ENCODE measurements around the gene MARCKSL1.

Gene MARCKSL1

DNA sequence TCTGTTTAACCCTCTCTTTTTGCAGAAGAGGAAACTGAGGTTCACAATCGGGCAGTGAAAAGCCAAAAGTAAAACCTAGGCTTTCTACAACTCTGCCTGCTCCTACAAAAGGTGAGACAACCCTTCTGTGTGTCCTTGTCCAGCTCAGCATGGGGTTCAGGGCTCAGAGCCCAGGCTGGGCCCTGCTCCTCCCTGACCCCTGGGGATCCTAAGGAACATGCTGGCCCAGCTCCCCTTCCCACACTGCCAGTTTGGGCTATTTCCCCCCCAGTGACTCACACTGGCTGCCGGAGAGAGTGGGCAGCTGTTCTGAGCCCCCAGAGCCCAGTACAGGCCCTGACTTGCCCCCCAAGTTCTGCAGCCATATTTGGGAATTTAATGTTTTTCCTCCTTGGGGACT lies 17.4 kb upstream of the MARCKSL1 start:
- in situ Hi-C loops (cut with MboI; ENCODE audit: low sequenced_read_pairs), result no loop called here

DNA sequence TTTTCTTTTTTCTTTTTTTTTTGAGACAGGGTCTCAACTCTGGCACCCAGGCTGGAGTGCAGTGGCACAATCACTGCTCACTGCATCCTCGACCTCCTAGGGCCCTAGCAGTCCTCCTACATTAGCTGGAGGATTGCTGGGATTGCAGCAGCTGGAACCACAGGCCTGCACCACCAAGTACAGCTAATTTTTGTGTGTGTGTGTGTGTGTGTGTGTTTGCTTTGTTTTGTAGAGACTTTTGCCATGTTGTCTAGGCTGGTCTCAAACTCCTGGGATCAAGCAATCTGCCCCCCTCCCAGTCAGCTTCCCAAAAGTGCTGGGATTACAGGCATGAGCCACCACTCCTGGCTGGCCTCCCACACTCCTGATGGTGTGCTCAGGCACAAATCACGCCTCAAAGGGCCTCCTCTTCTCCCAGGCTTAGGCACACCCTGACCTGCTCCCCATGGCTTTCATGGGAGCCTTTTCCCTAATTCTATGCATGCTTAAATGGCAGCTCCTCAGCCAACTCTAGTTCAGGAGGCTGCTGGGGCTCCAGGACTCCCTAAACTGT lies 16.9 kb upstream of the MARCKSL1 start:
- in situ Hi-C loops (cut with MboI; ENCODE audit: low sequenced_read_pairs), result no loop called here

DNA sequence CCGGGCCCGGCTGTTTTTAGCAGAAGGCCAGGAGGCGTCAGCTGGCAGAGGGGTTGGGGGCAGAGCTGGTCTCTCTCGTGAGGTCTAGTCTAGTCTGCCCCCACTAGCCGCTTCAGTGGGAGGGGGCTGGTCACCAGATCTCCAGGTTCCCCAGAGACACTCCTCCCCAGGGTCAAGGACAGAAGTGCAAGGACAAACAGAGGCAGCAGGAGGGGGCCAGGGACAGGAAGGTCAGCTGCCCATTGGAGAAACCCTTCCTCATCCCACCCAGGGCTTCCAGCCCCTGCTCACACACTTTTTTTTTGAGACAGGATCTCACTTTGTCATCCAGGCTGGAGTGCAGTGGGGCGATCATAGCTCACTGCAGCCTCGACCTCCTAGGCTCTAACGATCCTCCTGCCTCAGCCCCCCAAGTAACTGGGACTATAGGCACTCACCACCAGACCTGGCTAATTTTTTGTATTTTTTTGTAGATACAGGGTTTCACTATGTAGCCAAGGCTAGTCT lies 16.3 kb upstream of the MARCKSL1 start:
- in situ Hi-C loops (cut with MboI; ENCODE audit: low sequenced_read_pairs), result no loop called here

DNA sequence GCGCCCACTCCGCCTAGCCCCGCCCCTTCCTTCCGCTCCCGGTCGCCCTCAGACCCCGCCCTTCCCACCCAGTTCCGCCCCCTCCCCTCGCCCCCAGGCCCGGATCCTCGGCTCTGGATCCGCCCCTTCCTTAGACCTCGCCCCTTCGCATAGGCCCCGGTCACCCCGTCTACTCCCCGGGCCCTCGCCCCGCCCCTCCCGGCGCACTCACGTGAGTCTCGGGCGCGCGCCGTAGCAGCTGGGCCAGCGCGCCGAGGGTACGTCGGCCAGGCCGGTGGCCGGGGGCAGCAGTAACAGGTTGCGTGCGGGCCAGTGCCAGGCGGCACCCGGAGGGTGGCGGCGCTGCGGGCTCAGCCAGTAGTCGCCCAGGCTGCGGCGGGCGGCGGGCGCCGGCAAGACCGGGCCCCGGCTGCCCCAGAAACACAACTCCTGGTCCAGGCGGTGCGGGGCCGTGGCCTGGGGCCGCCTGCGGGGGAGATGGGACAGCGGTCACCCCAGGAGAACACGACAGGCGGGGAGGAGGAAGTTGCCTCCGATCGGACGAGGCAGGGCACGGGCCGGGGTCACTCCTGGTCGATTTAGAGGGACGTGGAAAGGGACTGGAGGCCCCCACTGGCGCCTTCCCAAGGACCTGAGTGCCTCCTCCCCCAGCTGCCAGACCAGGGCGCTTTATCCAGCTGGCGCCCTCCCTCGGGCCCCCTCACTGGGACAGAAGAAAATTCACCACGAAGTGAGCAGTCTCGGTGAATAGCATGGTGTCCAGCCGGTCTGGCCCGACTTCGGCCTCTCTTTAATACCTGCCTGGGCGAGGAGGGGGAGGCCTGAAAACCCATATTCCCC lies 15.6 kb upstream of the MARCKSL1 start:
- in situ Hi-C loops (cut with MboI; ENCODE audit: low sequenced_read_pairs), result no loop called here

DNA sequence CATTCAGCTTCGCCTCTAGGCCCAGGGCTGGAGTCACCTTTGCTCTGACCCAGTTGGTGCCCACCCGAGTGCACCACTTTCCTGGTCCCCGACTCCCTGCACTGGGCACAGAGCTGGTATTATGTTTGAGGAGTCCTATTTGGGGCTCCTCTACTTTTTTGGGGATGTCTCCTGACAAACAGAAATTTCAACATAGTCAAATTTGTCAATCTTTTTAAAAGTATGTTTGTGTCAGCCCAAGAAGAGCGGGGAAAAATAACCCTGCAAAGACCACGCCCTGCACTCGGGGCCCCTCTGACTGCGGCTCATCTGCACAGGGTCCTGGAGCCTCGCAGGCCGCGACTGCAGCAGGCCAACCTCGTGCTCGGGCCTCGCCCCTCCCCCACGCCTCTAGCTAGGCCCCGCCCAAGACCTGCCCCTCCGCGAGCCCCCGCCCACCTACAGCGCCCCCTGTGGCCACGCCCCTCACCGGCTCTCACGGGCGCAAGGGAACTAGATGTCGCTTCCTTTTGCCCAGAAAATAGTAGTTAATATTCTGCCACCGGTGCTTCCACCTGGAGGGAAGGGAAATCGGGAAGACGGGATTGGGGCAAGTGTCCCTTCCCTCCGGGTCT lies 14.9 kb upstream of the MARCKSL1 start:
- in situ Hi-C loops (cut with MboI; ENCODE audit: low sequenced_read_pairs), result no loop called here

DNA sequence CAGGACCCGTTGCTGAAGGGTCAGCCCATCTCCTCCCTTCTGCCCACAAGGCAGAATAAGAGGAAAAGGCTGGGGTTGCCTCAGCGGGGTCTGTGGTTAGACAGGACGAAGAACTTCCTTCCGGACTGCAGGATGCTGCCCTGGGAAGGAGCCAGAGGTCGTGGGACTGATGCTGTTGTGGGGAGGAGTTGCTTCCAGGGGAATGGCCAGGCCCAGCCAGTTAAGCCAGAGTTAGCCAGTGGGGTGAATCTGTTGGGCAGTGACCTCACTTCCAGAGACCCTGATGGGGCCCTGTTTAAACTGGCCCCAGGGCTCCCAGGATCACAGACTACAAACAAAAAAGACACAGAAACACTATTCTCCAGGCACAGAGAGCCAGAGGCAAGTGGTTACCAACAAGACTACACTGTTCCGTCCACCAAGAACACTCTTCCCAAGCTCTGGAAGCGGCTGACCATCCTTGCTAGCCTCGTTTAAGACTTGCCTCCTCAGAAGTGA lies 13.2 kb upstream of the MARCKSL1 start:
- in situ Hi-C loops (cut with MboI; ENCODE audit: low sequenced_read_pairs), result no loop called here

DNA sequence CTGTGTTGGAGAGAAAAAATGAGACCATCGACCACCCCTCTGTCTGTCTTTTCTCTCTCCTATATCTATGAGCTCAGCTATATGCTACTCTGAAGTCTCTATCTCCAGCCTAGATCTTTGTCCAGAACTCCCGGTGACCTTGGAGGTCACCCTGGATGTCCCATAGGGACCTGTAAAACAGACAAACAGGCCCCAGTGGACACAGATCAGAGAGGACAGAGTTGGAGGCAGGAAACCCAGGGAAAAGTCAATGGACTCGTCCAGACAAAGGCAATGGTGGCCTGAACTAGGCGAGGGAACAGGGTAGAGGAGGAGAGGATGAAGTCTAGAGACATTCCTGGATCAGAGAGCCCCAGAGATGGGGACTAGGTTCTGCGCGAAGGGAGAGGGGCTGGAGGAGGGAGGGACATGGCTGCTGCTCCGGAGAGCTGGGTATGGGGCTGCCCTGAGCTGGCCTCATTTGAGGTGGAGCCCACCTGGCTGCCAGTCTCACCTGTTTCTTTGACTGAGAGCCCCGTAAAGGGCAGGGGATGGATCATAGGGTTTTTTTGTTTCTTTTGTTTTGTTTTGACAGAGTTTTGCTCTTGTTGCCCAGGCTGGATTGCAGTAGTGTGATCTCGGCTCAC lies 10.6 kb upstream of the MARCKSL1 start:
- in situ Hi-C loops (cut with MboI; ENCODE audit: low sequenced_read_pairs), result no loop called here

DNA sequence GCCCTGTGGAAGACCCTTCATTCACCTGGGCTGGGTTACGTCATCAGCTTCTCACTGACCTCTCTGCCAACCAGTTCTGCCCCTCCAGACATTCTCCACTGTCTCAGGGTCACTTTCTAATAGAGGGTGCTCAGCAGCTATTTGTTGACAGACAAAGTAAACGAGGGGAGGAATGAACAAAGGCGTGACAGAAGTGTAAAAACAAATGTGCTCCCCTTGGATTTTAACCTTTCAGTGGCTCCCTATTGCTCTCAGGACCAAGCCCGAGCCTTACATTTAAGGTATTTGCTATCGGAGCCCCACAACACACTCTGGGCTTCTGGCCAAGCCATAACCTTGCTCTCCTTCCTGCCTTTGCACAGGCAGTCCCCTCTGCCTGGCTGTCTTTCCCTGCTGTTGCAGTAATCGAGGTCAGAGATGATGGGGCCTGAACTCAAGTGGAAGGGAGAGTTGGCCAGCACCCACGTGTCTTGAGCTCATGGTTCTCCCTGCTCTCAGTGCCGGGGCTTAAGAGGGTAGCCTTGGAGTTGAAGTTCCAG lies 9.3 kb upstream of the MARCKSL1 start:
- in situ Hi-C loops (cut with MboI; ENCODE audit: low sequenced_read_pairs), result no loop called here

DNA sequence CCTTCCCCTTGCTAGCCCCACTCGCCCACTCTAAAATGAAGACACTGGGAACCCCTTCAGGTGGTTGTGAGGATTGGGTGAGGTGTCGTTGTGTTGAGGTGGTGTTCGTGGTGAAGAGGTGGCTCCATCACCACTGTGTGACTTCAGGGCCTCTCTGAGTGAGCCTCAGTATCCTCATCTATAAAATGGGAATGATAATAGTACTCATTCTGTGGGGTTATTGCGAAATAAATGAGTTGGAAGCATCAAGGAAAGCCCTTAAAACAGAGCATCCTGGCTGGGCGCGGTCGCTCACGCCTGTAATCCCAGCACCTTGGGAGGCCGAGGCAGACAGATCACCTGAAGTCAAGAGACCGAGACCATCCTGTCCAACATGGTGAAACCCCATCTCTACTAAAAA lies 6.7 kb upstream of the MARCKSL1 start:
- in situ Hi-C loops (cut with MboI; ENCODE audit: low sequenced_read_pairs), result no loop called here

DNA sequence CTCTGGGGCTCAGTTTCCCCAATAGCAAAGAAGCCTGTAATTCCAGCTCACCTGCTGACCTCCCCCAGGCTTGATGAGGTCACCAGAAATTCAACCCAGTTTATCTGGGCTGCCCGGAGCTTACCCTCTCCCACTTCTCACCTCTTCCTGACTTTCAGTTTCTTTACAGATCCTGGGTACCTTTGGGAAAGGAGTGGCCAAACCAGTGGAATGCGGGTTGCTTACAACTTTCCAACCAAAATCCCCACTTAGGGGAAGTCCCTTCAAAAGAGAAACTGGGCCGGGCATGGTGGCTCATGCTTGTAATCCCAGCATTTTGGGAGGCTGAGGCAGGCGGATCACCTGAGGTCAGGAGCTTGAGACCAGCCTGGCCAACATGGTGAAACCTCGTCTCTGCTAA lies 5.9 kb upstream of the MARCKSL1 start:
- in situ Hi-C loops (cut with MboI; ENCODE audit: low sequenced_read_pairs), result no loop called here

DNA sequence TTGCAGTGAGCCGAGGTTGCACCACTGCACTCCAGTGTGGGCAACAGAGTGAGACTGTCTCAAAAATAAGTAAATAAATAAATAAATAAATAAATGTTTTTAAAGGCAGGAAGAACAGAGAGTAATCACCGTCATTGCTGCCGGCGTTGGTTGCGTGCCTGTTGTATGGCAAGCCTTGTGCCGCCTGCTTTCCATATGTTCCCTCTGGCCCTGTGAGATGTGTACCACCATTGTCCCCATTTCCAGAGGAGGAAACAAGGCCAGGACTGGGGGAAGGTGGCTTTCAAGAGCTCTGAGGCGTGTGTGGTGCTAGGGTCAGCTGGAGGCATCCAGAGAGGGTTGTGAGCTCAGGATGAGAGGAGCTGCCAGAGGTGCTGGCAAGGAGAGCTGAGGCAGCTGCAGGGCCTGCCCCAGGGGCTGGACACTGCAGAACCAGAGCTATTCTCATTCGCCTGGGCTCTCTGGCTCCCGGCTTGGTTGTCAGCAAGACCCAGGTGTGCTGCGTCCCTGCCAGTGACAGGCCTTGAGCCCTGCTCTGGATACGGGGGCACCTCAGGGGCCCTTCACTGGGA lies 5.2 kb upstream of the MARCKSL1 start:
- in situ Hi-C loops (cut with MboI; ENCODE audit: low sequenced_read_pairs), result no loop called here

DNA sequence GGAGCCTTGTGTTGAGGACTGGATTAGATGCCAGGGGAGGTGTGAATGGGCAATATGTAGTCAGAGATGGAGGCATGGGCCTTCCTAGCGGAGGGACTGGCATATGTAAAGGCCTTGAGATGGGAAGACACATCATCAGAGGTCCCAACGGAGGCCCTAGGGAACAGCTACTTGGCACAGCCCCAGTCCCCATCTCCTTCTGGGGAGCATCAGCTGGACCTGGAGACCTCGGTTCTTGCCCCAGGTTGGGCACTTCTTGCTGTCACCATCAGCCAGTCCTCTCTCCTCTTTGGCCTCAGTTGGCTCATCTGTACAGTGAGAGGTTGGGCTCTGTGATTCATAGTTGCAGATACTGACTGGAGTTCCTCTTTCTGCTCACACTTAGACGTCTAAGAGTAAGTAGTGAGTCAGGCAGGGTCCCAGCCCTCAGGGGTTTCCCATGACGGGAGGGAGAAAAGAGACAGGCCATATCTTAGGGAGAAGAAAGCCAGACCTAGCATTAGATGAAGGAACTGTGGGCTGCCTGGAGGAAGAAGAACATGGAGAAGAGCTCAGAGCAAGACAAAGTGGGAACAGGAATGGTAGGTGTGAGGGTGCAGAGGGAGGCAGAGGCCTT lies 3.4 kb upstream of the MARCKSL1 start:
- in situ Hi-C loops (cut with MboI; ENCODE audit: low sequenced_read_pairs), result no loop called here

DNA sequence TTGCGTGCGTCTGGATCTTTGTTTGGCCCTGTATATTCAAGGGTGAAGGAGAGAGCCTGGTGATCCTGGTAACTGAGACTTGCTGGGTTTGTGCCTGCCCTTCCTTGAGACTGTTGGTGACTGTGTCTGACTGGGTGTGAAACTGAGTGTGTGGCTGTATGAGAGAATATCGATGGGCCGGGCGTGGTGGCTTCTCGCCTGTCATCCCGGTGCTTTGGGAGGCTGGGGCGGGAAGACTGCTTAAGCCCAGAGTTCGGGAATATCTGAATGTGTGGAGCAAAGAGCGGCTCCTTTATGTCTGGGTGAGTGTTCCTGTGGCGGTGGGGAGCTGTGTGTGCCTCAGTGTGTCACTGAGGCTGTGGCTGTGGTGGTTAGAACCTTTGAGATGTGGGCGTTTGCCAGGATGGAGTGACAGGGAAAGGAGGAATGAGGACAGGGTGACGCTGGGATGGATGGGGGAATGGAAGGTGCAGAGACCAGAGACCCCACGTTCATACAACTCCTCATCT lies 2.7 kb upstream of the MARCKSL1 start:
- in situ Hi-C loops (cut with MboI; ENCODE audit: low sequenced_read_pairs), result no loop called here

DNA sequence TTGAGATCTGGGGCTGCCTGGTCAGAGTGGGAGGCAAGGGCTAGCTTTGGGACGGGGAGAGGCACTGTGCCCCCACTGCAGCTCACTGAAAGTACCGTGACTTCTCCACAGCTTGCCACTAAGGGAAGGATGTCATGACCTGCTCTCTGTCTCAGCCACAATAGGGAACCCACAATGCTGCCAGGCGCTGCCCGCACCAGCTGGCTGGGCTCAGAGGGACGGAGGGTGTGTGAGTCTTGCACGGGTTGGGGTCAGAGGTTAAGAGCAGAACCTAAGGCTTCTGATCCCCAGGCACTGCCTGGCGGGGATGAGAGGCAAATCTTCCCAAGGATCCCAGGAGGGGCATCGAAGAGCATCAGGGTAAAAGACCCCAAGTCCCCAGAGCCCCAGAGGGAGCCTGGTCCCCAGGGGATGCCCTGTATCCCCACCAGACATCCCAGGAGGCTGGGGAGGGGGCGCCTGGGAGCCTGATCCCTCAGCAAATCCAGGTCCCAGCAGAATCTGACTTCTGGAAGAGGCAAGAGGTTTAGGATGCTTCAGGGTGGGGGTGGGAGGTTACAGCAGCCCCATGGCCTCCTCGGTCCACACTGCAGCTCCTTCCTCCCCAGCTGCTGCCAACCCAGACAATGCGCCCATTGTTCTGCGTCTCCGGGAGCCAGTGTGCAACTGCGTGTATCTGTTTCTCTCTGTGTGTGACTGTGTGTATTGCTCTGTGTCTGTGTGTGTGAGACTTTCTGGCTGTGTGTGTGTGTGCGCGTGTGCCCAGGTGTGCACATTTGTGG lies 2.0 kb upstream of the MARCKSL1 start:
- in situ Hi-C loops (cut with MboI; ENCODE audit: low sequenced_read_pairs), result no loop called here

DNA sequence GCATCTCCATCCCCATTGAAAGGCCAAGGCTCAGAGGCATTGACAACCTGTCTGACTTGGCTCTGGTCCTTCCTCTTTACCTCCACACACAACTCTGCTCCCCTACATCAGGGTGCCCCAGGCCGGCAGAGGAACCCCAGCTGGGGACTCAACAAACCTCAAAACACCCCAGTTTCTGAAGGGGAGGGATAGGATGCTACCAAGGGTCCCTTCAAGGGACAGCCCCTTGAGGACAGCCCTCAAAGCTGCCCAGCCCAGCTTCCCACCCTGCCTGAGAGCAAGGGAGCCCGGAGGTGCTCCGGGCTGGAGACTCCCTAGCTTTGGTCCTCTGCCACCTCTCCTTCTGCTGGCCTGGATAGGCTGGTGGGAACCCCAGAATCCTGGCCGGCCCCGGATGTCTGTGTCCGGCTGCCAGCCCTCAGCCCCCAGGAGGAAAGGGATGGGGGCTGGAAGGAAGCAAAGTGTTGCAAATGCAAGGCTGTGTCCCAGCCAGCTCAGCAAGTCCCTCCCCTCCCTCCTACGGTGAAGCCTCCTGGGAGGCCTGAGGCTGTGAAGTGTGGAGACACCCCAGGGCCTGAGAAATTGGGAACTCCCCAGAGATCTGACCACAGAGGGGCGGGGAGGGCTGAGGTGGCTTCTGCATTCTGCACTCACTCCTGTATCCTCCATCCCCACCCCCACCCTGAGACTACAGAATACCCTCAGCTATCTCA lies 1.1 kb upstream of the MARCKSL1 start:
- in situ Hi-C loops (cut with MboI; ENCODE audit: low sequenced_read_pairs), result no loop called here

DNA sequence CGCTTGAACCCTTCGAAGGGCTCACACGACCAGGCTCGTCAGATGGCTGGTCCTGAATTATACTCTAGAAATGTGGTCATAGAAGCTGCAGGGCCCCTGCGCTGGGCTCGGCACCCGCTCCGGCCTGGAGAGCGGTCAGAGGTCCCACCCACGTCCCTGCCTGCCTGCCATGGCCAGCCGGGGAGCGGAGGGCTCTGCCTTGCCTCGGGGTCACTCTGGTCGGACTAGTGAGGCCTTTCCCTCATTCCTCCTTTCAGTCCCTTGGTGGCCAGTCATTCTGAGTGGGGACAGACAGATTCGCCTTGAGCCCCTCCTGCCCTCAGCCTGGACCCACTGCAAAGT lies 529 bp upstream of the MARCKSL1 start:
- in situ Hi-C loops (cut with MboI; ENCODE audit: low sequenced_read_pairs), result no loop called here

DNA sequence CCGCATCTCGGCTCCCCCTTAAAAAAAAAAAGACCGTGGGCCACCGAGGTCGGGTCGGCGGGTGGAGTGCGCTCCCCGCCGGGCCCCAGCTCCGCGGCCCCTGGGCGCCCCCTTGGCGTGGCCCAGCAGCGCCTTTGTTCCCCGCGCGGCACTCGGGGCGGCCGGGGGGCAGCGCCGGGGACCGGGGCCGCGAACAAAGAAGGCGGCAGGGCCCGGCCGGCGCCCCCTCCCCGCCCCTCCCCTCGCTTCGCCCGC lies 571 bp downstream of the MARCKSL1 start:
- in situ Hi-C loops (cut with MboI; ENCODE audit: low sequenced_read_pairs), result no loop called here

DNA sequence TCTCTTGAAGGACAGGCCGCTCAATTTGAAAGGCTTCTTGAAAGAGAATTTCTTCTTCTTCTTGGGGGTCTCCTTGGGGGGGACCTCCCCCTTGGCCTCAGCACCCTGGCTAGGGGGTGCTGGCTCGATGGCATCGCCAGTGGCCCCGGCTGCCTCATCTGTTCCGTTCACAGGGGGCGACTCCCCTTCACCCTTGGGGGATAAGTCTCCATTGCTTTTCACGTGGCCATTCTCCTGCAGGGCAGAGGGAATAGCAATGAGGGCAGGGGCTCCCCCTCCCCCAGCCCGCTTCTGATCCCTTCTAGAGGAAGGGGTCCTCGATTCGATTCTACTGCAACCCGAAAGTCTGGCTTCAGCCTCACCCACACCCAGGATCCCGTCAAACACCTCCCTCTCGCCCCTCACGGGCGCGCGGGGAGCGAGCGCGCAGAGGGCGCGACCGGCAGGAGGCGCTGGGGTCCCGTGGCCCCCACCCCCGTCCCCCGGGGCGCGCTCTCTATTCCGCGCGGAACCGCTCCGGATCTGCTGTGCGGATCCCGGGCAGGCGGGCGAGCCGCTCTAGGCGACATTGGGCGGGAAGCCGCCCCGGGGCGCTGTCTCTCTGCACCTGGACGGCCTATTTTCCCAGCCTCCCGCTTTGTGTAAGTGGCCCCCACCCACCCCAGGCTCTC lies 1.0 kb downstream of the MARCKSL1 start:
- in situ Hi-C loops (cut with MboI; ENCODE audit: low sequenced_read_pairs), result no loop called here
